COR-L47 (cell line): ENCODE results near the gene LRRC40.
"Not testable (repeated sequence)": the region's sequence is repeated elsewhere in the genome, so short reads cannot be mapped to it uniquely, and the experiment has no call there.

Experiments
- DNase-seq: peaks from one replicate; lab custom pipeline; 2025; lab: John Stamatoyannopoulos, UW

Gene LRRC40

GRCh38 chr1:70205434-70206118 is at the start of gene LRRC40:
LRRC40 (minus strand) TSS chr1:70205579; CDS start chr1:70205540, 39 bp downstream.
- peak; percentile 95 for DNase-seq

GRCh38 chr1:70248729-70249128 is 43.4 kb upstream of the LRRC40 start:
- no peak for DNase-seq

GRCh38 chr1:70247768-70248167 is 42.4 kb upstream of the LRRC40 start:
- DNase-seq: no peak

GRCh38 chr1:70247122-70247521 is 41.7 kb upstream of the LRRC40 start:
- no peak for DNase-seq

GRCh38 chr1:70239940-70240339 is 34.6 kb upstream of the LRRC40 start:
- DNase-seq: no peak

GRCh38 chr1:70234733-70235132 is 29.4 kb upstream of the LRRC40 start:
- DNase-seq: no peak

- no peak for DNase-seq
Measured at GRCh38 chr1:70231475-70231874, 26.1 kb upstream of the LRRC40 start.

- no peak for DNase-seq
Measured at GRCh38 chr1:70228670-70229069, 23.3 kb upstream of the LRRC40 start.

GRCh38 chr1:70227439-70227838 is 22.1 kb upstream of the LRRC40 start:
- DNase-seq: no peak

GRCh38 chr1:70224954-70225353 is 19.6 kb upstream of the LRRC40 start:
- no peak for DNase-seq

GRCh38 chr1:70222716-70223235 is 17.4 kb upstream of the LRRC40 start:
- DNase-seq: no peak

GRCh38 chr1:70221238-70222121 is 16.1 kb upstream of the LRRC40 start, which contains the start of gene SRSF11:
SRSF11 (plus strand) TSS chr1:70221380; CDS start chr1:70221637, 257 bp downstream.
- DNase-seq: peak; percentile 95

GRCh38 chr1:70220517-70221237 is 15.3 kb upstream of the LRRC40 start:
- no peak for DNase-seq

GRCh38 chr1:70220015-70220414 is 14.6 kb upstream of the LRRC40 start:
- DNase-seq: no peak

GRCh38 chr1:70211541-70211940 is 6.2 kb upstream of the LRRC40 start:
- DNase-seq: no peak

GRCh38 chr1:70210820-70211219 is 5.4 kb upstream of the LRRC40 start:
- no peak for DNase-seq

- DNase-seq: no peak
Measured at GRCh38 chr1:70208292-70208691, 2.9 kb upstream of the LRRC40 start.

- no peak for DNase-seq
Measured at GRCh38 chr1:70207492-70207891, 2.1 kb upstream of the LRRC40 start.

- not testable (repeated sequence) for DNase-seq
Measured at GRCh38 chr1:70206833-70207232, 1.5 kb upstream of the LRRC40 start.

GRCh38 chr1:70205071-70205433 is 327 bp downstream of the LRRC40 start:
- no peak for DNase-seq

- no peak for DNase-seq
Measured at GRCh38 chr1:70204600-70204999, 779 bp downstream of the LRRC40 start.

GRCh38 chr1:70204139-70204538 is 1.2 kb downstream of the LRRC40 start:
- no peak for DNase-seq
